ENCODE data around the gene CCL16.
"Not testable (repeated sequence)": the region's sequence is repeated elsewhere in the genome, so short reads cannot be mapped to it uniquely, and the experiment has no call there.

The CCL16 gene

DNA sequence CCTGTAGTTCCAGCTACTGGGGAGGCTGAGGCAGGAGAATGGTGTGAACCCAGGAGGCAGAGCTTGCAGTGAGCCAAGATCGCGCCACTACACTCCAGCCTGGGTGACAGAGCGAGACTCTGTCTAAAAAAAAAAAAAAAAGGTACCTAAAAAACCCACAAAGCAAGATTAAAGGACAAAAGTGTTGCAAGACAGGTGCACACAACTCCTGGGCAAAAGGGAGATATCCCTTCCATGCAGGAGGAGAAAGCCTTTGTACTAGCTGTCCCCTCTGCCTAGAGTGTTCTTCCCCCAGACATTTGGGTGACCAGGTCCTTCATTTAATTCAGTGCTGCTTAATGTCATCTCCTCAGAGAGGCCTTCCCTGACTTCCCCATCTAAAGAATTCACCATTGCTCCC is 42.8 kb downstream of the CCL16 start:
- DNase-seq (ENCODE audit: low read depth, low spot score): not testable (repeated sequence)

DNA sequence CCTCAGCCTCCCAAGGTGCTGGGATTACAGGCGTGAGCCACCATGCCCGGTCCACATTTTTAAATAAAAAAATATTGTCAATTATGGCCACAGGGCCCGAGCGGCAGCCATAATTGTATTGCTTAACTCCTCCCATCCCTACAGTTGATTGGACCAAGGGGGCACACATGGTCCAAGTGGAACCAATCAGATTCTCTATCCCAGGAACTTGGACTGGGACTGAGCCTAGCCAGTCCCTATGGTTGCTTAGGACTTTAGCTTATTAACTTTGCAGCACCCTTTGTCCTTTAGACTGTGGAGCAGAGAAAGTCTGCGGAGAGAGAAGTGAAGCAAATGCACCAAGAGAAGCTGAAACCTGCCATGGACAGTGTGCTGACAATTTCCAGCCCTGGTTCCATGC is 45.2 kb downstream of the CCL16 start:
- DNase-seq (ENCODE audit: low read depth, low spot score): no peak

DNA sequence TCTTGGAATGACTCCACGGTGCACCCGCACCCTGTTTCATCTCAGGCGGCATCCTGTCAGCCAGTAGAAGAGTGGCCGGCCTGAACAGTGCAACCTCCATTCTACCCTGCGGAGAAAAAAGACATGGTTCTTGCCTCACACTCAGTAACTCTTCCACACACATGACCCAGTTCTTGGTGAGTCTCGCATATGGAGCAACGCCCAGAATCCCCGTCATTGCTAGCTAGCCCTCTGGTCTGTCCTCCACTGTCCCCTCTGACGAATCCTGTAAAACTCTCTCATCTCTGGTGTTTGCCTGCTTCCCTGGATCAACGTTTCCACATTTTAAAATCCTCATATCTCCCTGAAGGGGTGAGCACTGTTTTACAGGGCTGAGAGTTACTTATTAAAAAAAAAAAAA is 46.5 kb downstream of the CCL16 start:
- no peak for DNase-seq (ENCODE audit: low read depth, low spot score)

DNA sequence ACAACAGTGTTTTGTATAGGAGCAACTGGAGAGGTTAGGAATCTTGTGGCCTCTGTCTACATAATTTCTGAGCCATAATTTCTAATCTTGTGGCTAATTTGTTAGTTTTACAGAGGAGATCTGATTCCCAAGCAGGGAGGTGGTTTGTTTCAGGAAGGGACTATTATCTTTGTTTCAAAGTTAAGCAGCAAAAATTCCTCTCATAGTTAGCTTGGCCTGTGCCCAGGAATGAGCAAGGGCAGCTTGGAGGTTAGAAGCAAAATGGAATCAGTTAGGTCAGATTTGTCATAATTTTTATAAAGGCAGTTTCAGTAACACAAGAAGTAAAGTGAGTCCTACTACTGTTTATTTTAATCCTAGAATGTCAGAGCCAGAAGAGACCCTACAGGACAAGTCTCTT is 48.7 kb downstream of the CCL16 start:
- no peak for DNase-seq (ENCODE audit: low read depth, low spot score)

DNA sequence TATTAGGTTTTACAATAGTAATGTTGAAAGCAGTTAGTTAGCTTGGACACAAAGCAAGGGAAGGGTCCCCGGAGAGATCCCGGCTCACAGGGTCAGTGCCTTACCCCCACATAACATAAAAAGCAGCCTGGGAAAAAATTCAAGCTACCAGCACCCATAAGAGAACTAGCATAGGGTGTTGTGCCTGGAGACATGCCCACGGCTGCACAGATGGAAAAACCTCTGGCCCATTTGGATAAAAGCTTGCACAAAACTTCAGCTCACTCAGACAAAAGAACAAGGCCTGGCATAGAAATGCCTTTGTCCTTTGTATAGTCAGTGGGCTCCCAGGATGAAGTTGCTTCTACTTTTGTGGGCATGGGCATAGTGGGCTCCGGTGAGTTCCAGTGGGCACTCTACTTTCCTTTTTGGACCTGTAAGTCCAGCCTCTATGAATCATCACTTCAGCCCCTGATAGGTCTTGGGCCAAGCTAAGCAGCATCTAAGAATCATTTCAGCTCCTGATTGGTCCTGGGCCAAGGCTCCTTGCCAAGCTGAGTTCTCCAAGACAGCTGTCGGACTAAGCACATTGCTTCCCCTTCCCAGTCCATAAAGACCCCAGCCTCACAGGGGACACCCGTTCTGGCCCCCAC is 49.4 kb downstream of the CCL16 start:
- DNase-seq (ENCODE audit: low read depth, low spot score): no peak

DNA sequence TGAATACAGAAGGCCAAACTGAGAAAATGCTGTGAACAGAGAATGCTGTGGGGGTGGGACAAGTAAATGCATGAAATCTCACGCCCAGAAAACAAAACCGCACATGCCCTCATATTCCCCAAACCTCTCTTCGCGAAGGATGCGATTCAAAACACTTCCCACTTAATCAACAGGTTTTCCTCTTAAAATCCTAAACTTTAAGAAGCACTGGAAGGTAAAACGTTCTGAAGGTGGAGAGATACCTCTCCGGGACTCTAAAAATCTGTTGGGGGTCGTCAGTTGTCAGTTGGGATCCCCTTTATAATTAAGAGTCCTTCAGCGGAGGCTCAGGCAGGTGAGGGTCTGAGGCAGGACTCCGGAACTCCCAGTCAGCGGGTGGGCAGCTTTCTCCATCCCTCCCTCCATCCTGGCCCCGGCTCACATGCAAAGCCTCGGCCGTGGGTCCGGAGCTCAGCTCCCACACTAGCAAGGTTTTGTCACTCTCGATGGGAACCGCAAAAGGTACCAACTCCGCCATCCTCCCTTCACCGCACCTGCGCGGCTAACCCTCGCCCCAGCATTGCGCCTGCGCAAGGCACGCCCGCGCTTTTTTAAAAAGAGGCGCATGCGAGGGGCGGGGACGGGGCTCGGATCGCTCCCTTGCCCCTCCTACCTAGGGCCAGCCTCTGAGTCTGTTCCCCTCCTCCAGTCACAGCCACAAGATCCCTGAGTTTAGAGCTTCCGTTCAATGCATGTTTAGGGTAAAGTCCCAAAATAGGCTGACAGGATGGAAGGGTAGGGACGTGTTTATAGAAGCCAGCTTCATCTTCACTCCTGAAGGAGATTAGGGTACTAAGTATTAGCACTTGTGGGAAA is 50.9 kb downstream of the CCL16 start, which contains the start of gene RDM1:
Gene RDM1 (minus strand): TSS at position 563 of the 855 bp plus-strand sequence. CDS start 46 bp downstream, at position 517.
- DNase-seq (ENCODE audit: low read depth, low spot score): no peak

DNA sequence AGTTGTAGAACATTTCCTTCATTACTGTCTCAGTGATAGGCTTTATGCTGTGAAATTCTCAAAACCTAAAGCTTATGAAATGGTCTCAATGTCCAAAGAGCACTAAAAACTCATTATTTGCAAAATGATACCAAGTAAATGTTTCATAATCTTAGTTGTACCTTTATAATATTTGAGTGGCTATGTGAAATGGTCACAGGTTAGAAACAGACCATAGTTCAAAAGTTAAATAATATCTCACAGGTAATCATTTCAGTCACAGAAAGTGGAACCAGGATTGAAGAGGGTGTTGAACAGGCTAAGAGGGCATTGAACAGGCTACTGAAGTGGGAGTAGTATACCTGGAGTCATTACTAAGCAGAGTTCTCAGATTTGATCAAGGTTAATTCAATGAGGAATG is 53.6 kb downstream of the CCL16 start:
- DNase-seq (ENCODE audit: low read depth, low spot score): no peak
